GM12878 (cell line): ENCODE results near the gene PTPRJ. TPM values are rescaled to one million over a fixed set of nuclear protein-coding genes. Genes with fewer than 3 reads are reported as not detected.

ENCODE experiments used
- CBFB ChIP-seq: IDR thresholded peaks from 2 replicates; pipeline ENCODE4 v1.6.1; 2016; ENCODE audit warnings: antibody characterized with exemption, low read depth
- CHD1 ChIP-seq: IDR thresholded peaks from 2 replicates; pipeline ENCODE4 v1.6.1; 2012; ENCODE audit warnings: low read depth, low read length, improper control_type of control experiment
- EGR1 ChIP-seq, 2 experiments: IDR thresholded peaks; 1 replicate in 1 of 2; 2 replicates in 1 of 2; pipeline ENCODE4 v1.6.1; 2011 to 2012; ENCODE audit warnings: low read depth in 2 of 2, low read length in 2 of 2, borderline replicate concordance in 1 of 2, mild to moderate bottlenecking in 1 of 2, moderate library complexity in 1 of 2
- EZH2 ChIP-seq: IDR thresholded peaks from 2 replicates; pipeline ENCODE4 v1.6.1; 2012; ENCODE audit warnings: low read depth, mild to moderate bottlenecking, control low read depth, inconsistent platforms, low read length, borderline replicate concordance; ENCODE audit not compliant: control insufficient read depth
- FOXM1 ChIP-seq: IDR thresholded peaks from 2 replicates; pipeline ENCODE4 v1.6.1; 2012; ENCODE audit warnings: low read depth, mild to moderate bottlenecking, inconsistent platforms, low read length, moderate library complexity
- JUND ChIP-seq: IDR thresholded peaks from 2 replicates; pipeline ENCODE4 v1.6.1; 2012; ENCODE audit warnings: low read depth, mild to moderate bottlenecking, low read length, improper control_type of control experiment, moderate library complexity
- KAT2A ChIP-seq: conservative IDR thresholded peaks from 2 replicates; pipeline ENCODE4 v1.6.1; 2011; ENCODE audit warnings: low read depth, low read length; ENCODE audit not compliant: control insufficient read depth
- NR2C1 ChIP-seq: fragments of 450-650 bp; IDR thresholded peaks from 2 replicates; pipeline ENCODE4 v1.6.1; 2017; ENCODE audit warnings: antibody characterized with exemption, mild to moderate bottlenecking, moderate library complexity
- POLR2AphosphoS5 ChIP-seq: IDR thresholded peaks from 2 replicates; pipeline ENCODE4 v1.6.1; 2011; ENCODE audit warnings: mild to moderate bottlenecking, low read length, inconsistent platforms
- RAD21 ChIP-seq: IDR thresholded peaks from 2 replicates; pipeline ENCODE4 v1.6.1; 2011; ENCODE audit warnings: mild to moderate bottlenecking, low read depth, low read length, moderate library complexity; ENCODE audit not compliant: insufficient read depth
- RAD51 ChIP-seq: fragments of 450-650 bp; IDR thresholded peaks from 2 replicates; pipeline ENCODE4 v1.6.1; 2016; ENCODE audit warnings: moderate library complexity, mild to moderate bottlenecking, inconsistent platforms
- RELA ChIP-seq: fragments of 450-650 bp; IDR thresholded peaks from 2 replicates; pipeline ENCODE4 v1.8.0; 2014; ENCODE audit warnings: borderline replicate concordance; ENCODE audit not compliant: partially characterized antibody
- SMAD5 ChIP-seq: IDR thresholded peaks from 2 replicates; pipeline ENCODE4 v1.6.1; 2016; ENCODE audit warnings: antibody characterized with exemption, low read depth
- SREBF1 ChIP-seq: IDR thresholded peaks from 2 replicates; pipeline ENCODE4 v1.6.1; 2012; ENCODE audit warnings: mild to moderate bottlenecking, low read length
- TAF1 ChIP-seq: IDR thresholded peaks from 2 replicates; pipeline ENCODE4 v1.6.1; 2011; ENCODE audit warnings: mild to moderate bottlenecking, low read depth, low read length, borderline replicate concordance
- ZNF24 ChIP-seq: fragments of 450-650 bp; IDR thresholded peaks from 2 replicates; pipeline ENCODE4 v1.6.1; 2017; ENCODE audit warnings: antibody characterized with exemption, mild to moderate bottlenecking
- ZNF622 ChIP-seq: fragments of 450-650 bp; IDR thresholded peaks from 2 replicates; pipeline ENCODE4 v1.6.1; 2017; ENCODE audit warnings: mild to moderate bottlenecking, inconsistent platforms
- ZSCAN29 ChIP-seq: fragments of 450-650 bp; IDR thresholded peaks from 2 replicates; pipeline ENCODE4 v1.6.1; 2017; ENCODE audit warnings: mild to moderate bottlenecking, moderate library complexity
- polyA plus RNA-seq, 11 experiments: library from polyadenylated mRNA; depleted of rRNA in 4 of 11; unstranded in 6 of 11; stranded (reverse) in 5 of 11; fragments of >200 nt; fragmentation: Nextera tagmentation in 4 of 11; fragmentation: Illumina TruSeq in 1 of 11; extraction: Ambion mirVana in 4 of 11; extraction: Trizol in 1 of 11; gene quantifications; 1 replicate in 1 of 11; 2 replicates in 10 of 11; pipeline versions ENCODE4 v1.2.1 to v1.2.3, GENCODE V29; 2011 to 2016; ENCODE audit warnings: inconsistent platforms in 2 of 11, missing spikeins in 2 of 11, low read depth in 1 of 11
- total RNA-seq, 4 experiments: library from RNA; depleted of rRNA in 3 of 4; stranded (reverse); fragments of >200 nt in 3 of 4; fragmentation: Illumina TruSeq in 1 of 4; extraction: Trizol in 1 of 4; gene quantifications; 2 replicates each; pipeline versions ENCODE4 v1.2.1 to v1.2.3, GENCODE V29; 2013 to 2021
- TF ChIP-seq, protein P1 (sequence below), 3 experiments: IDR thresholded peaks in 2 of 3; conservative IDR thresholded peaks in 1 of 3; 2 replicates each; pipeline ENCODE4 v1.5.1; 2011; ENCODE audit warnings: low read depth in 3 of 3, low read length in 3 of 3, mild to moderate bottlenecking in 3 of 3, control low read depth in 2 of 3, moderate library complexity in 2 of 3, inconsistent platforms in 1 of 3, mixed read lengths in 1 of 3; ENCODE audit not compliant: control insufficient read depth in 2 of 3, insufficient read depth in 1 of 3; ENCODE audit errors: extremely low read depth in 1 of 3
- TF ChIP-seq, protein P2 (sequence below): IDR thresholded peaks from 2 replicates; pipeline ENCODE4 v1.6.1; 2012; ENCODE audit warnings: low read depth, low read length, improper control_type of control experiment
- TF ChIP-seq, protein P3 (sequence below): fragments of 150-350 bp; IDR thresholded peaks from 2 replicates; pipeline ENCODE4 v1.6.1; 2014; ENCODE audit warnings: mild to moderate bottlenecking, low read depth, low read length
- TF ChIP-seq, protein P4 (sequence below): fragments of 450-650 bp; IDR thresholded peaks from 2 replicates; pipeline ENCODE4 v1.6.1; 2017; ENCODE audit warnings: mild to moderate bottlenecking, low read depth, inconsistent platforms; ENCODE audit not compliant: poor library complexity, severe bottlenecking
- TF ChIP-seq, protein P5 (sequence below): fragments of 450-650 bp; IDR thresholded peaks from 2 replicates; pipeline ENCODE4 v1.6.1; 2018; ENCODE audit warnings: borderline replicate concordance, mild to moderate bottlenecking; ENCODE audit not compliant: partially characterized antibody

Gene PTPRJ
- total and polyA plus RNA-seq, 10 of the 15 experiments (the other 5 are each of a cell fraction or from before 2014, with no cell fraction given) = 0.22 to 22.4 (median 7.4) TPM

DNA sequence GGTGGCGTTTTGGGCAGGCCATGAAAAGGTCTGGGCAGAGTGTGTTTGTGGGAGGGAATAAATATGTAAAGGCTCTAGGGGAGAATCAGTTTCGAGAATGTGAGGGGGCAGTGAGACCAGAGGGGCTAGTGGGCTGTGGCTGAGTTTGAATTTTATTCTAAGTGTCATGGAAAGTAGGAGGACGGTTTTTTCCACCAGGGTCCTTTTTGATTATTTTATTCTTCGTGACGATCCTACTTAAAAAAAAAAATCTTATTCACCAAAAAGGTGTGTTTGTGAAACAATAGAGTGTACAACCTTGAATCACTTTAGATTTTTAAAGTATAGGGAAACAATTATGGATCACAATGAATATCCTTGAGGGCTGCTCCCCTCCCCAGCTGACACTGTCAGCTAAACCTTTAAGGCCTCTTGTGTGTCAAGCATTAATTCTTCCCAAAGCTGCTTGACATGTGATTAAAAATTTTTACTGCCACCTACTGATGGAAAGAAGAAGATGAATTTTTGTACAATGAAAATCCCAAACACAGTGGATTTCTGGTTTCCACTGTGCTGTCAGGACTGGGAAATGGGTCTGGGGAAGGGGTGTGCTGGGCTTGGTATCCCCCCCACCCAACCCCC, 128.8 kb downstream of the PTPRJ start (continued):
- TF ChIP-seq, protein P1, sequence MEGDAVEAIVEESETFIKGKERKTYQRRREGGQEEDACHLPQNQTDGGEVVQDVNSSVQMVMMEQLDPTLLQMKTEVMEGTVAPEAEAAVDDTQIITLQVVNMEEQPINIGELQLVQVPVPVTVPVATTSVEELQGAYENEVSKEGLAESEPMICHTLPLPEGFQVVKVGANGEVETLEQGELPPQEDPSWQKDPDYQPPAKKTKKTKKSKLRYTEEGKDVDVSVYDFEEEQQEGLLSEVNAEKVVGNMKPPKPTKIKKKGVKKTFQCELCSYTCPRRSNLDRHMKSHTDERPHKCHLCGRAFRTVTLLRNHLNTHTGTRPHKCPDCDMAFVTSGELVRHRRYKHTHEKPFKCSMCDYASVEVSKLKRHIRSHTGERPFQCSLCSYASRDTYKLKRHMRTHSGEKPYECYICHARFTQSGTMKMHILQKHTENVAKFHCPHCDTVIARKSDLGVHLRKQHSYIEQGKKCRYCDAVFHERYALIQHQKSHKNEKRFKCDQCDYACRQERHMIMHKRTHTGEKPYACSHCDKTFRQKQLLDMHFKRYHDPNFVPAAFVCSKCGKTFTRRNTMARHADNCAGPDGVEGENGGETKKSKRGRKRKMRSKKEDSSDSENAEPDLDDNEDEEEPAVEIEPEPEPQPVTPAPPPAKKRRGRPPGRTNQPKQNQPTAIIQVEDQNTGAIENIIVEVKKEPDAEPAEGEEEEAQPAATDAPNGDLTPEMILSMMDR (IDR thresholded peaks at IDR 0.05 in 2 of 3, conservative IDR thresholded peaks at IDR 0.05 in 1 of 3; ENCODE audit: control insufficient read depth in 2 of 3, extremely low read depth in 1 of 3, insufficient read depth in 1 of 3, low read depth in 3 of 3, low read length in 3 of 3) = peak; percentile 14 to 45 (median 43); a peak in 5 of 6 replicates
- TF ChIP-seq, protein P2, sequence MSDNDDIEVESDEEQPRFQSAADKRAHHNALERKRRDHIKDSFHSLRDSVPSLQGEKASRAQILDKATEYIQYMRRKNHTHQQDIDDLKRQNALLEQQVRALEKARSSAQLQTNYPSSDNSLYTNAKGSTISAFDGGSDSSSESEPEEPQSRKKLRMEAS = no peak
- TF ChIP-seq SREBF1 = no peak
- no peak for TF ChIP-seq TAF1
- no peak for TF ChIP-seq CBFB
- no peak for TF ChIP-seq KAT2A
- no peak for TF ChIP-seq EZH2
- TF ChIP-seq POLR2AphosphoS5 = no peak
- TF ChIP-seq JUND = no peak
- TF ChIP-seq SMAD5 = no peak
- TF ChIP-seq, protein P3, sequence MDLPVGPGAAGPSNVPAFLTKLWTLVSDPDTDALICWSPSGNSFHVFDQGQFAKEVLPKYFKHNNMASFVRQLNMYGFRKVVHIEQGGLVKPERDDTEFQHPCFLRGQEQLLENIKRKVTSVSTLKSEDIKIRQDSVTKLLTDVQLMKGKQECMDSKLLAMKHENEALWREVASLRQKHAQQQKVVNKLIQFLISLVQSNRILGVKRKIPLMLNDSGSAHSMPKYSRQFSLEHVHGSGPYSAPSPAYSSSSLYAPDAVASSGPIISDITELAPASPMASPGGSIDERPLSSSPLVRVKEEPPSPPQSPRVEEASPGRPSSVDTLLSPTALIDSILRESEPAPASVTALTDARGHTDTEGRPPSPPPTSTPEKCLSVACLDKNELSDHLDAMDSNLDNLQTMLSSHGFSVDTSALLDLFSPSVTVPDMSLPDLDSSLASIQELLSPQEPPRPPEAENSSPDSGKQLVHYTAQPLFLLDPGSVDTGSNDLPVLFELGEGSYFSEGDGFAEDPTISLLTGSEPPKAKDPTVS = no peak
- TF ChIP-seq, protein P4, sequence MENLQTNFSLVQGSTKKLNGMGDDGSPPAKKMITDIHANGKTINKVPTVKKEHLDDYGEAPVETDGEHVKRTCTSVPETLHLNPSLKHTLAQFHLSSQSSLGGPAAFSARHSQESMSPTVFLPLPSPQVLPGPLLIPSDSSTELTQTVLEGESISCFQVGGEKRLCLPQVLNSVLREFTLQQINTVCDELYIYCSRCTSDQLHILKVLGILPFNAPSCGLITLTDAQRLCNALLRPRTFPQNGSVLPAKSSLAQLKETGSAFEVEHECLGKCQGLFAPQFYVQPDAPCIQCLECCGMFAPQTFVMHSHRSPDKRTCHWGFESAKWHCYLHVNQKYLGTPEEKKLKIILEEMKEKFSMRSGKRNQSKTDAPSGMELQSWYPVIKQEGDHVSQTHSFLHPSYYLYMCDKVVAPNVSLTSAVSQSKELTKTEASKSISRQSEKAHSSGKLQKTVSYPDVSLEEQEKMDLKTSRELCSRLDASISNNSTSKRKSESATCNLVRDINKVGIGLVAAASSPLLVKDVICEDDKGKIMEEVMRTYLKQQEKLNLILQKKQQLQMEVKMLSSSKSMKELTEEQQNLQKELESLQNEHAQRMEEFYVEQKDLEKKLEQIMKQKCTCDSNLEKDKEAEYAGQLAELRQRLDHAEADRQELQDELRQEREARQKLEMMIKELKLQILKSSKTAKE = no peak
- TF ChIP-seq ZNF622 = no peak
- no peak for TF ChIP-seq NR2C1
- no peak for TF ChIP-seq CHD1
- no peak for TF ChIP-seq EGR1 (IDR thresholded peaks at IDR 0.05; ENCODE audit: borderline replicate concordance in 1 of 2, low read depth in 2 of 2, low read length in 2 of 2)
- no peak for TF ChIP-seq FOXM1
- TF ChIP-seq RELA = no peak
- TF ChIP-seq ZNF24 = peak; percentile 77
- TF ChIP-seq, protein P5, sequence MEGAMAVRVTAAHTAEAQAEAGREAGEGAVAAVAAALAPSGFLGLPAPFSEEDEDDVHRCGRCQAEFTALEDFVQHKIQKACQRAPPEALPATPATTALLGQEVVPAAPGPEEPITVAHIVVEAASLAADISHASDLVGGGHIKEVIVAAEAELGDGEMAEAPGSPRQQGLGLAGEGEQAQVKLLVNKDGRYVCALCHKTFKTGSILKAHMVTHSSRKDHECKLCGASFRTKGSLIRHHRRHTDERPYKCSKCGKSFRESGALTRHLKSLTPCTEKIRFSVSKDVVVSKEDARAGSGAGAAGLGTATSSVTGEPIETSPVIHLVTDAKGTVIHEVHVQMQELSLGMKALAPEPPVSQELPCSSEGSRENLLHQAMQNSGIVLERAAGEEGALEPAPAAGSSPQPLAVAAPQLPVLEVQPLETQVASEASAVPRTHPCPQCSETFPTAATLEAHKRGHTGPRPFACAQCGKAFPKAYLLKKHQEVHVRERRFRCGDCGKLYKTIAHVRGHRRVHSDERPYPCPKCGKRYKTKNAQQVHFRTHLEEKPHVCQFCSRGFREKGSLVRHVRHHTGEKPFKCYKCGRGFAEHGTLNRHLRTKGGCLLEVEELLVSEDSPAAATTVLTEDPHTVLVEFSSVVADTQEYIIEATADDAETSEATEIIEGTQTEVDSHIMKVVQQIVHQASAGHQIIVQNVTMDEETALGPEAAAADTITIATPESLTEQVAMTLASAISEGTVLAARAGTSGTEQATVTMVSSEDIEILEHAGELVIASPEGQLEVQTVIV = no peak
- TF ChIP-seq RAD51 = 0 out of 2 replicates have a peak, but pooled peaks have one; percentile 14
- peak; percentile 73 for TF ChIP-seq RAD21
- no peak for TF ChIP-seq ZSCAN29
